Measurements from ENCODE around the gene CLNK. TPM values are rescaled to one million over a fixed set of nuclear protein-coding genes. Genes with fewer than 3 reads are reported as not detected.

CLNK gene
- total and polyA plus RNA-seq, 10 donors: 0.39 to 2.8 (median 1.3) TPM

GRCh38 chr4:10706236-10706635 is 21.7 kb upstream of the CLNK start:
- H3K9me3 ChIP-seq: no peaks in the 10 kb centered on the region
- 76 to 90% (median 79%) methylated on average over 1 of the region's 1 CpG for WGBS, 5 donors
- no peak for DNase-seq
- H3K4me3 ChIP-seq: no peak overlapping the region
- H3K27me3 ChIP-seq (replicated peaks in 1 of 7): no peaks in the 10 kb centered on the region
- intact Hi-C loops (cut with DNase I; ENCODE audit: low total_unique reads): no loop called here
- H3K4me1 ChIP-seq: no peaks in the 10 kb centered on the region
- no peak overlapping the region for H3K27ac ChIP-seq
- no peak for TF ChIP-seq POLR2AphosphoS5 (IDR thresholded peaks at IDR 0.05)
- no peak for TF ChIP-seq POLR2A (IDR thresholded peaks at IDR 0.05)
- H3K36me3 ChIP-seq: no peaks in the 10 kb centered on the region

- H3K27ac ChIP-seq: no peak overlapping the region
- no peaks in the 10 kb centered on the region for H3K27me3 ChIP-seq (replicated peaks in 1 of 7)
- H3K36me3 ChIP-seq: no peaks in the 10 kb centered on the region
- no peaks in the 10 kb centered on the region for H3K9me3 ChIP-seq
- no peak for TF ChIP-seq CTCF (IDR thresholded peaks at IDR 0.05 in 8 of 11, conservative IDR thresholded peaks at IDR 0.05 in 3 of 11)
- TF ChIP-seq POLR2AphosphoS5 (IDR thresholded peaks at IDR 0.05): no peak
- TF ChIP-seq POLR2A (IDR thresholded peaks at IDR 0.05): no peak
- intact Hi-C loops (cut with DNase I; ENCODE audit: low total_unique reads): no loop called here
- H3K4me1 ChIP-seq: no peaks in the 10 kb centered on the region
- no peak for DNase-seq
- H3K4me3 ChIP-seq: no peak overlapping the region
Measured at GRCh38 chr4:10704430-10704810, 19.9 kb upstream of the CLNK start.

GRCh38 chr4:10703766-10704429 is 19.3 kb upstream of the CLNK start:
- intact Hi-C loops (cut with DNase I; ENCODE audit: low total_unique reads): no loop called here
- WGBS, 5 donors: 23 to 33% (median 27%) methylated on average over 3 of the region's 3 CpGs
- DNase-seq: no peak
- no peaks in the 10 kb centered on the region for H3K36me3 ChIP-seq
- no peak overlapping the region for H3K27ac ChIP-seq
- no peaks in the 10 kb centered on the region for H3K4me1 ChIP-seq
- no peak for TF ChIP-seq POLR2AphosphoS5 (IDR thresholded peaks at IDR 0.05)
- no peak for TF ChIP-seq POLR2A (IDR thresholded peaks at IDR 0.05)
- no peak for TF ChIP-seq CTCF (IDR thresholded peaks at IDR 0.05 in 8 of 11, conservative IDR thresholded peaks at IDR 0.05 in 3 of 11)
- H3K9me3 ChIP-seq: no peaks in the 10 kb centered on the region
- H3K4me3 ChIP-seq: no peak overlapping the region
- no peaks in the 10 kb centered on the region for H3K27me3 ChIP-seq (replicated peaks in 1 of 7)

GRCh38 chr4:10703156-10703555 is 18.6 kb upstream of the CLNK start:
- Histone ChIP-seq H3K27ac (no peak overlapping the region), H3K27me3 (replicated peaks in 1 of 7) (no peaks in the 10 kb centered on the region), H3K4me3 (no peak overlapping the region), H3K36me3 (no peaks in the 10 kb centered on the region), H3K9me3 (peaks cover 0 to 3% (median 0%) of the 10 kb centered on the region in 8 donors), H3K4me1 (no peaks in the 10 kb centered on the region)
- 67 to 87% (median 75%) methylated on average over 5 of the region's 5 CpGs for WGBS, 5 donors
- no peak for DNase-seq
- TF ChIP-seq CTCF (IDR thresholded peaks at IDR 0.05 in 8 of 11, conservative IDR thresholded peaks at IDR 0.05 in 3 of 11) (no peak), POLR2A (IDR thresholded peaks at IDR 0.05) (no peak), POLR2AphosphoS5 (IDR thresholded peaks at IDR 0.05) (no peak)
- intact Hi-C loops (cut with DNase I; ENCODE audit: low total_unique reads): no loop called here
